Subcutaneous abdominal adipose tissue (tissue), 5 donors: ENCODE data around the gene HOMER2.

Experiments
- H3K27ac ChIP-seq: one replicate; pipeline ENCODE4 v1.7.0; 2013; ENCODE audit warnings: low read depth, mild to moderate bottlenecking, inconsistent platforms, low read length, moderate library complexity
- H3K27me3 ChIP-seq, 5 donors: one replicate each; pipeline ENCODE4 v1.7.0; 2013; ENCODE audit warnings: low read length in 5 of 5, inconsistent platforms in 1 of 5; ENCODE audit not compliant: control insufficient read depth in 5 of 5, insufficient read depth in 4 of 5
- H3K36me3 ChIP-seq, 5 donors: one replicate each; pipeline ENCODE4 v1.7.0; 2013; ENCODE audit warnings: low read length in 5 of 5; ENCODE audit not compliant: control insufficient read depth in 5 of 5, insufficient read depth in 5 of 5
- H3K4me1 ChIP-seq, 5 donors: one replicate each; pipeline ENCODE4 v1.7.0; 2013; ENCODE audit warnings: low read length in 5 of 5, mild to moderate bottlenecking in 3 of 5, moderate library complexity in 1 of 5; ENCODE audit not compliant: control insufficient read depth in 5 of 5, insufficient read depth in 5 of 5
- H3K4me3 ChIP-seq, 5 donors: one replicate each; pipeline ENCODE4 v1.7.0; 2013; ENCODE audit warnings: low read length in 5 of 5, low read depth in 1 of 5
- H3K9ac ChIP-seq, 5 donors: one replicate each; pipeline ENCODE4 v1.7.0; 2013; ENCODE audit warnings: low read length in 5 of 5, mild to moderate bottlenecking in 4 of 5, moderate library complexity in 3 of 5
- H3K9me3 ChIP-seq, 5 donors: one replicate each; pipeline ENCODE4 v1.7.0; 2013; ENCODE audit warnings: low read length in 5 of 5; ENCODE audit not compliant: control insufficient read depth in 5 of 5
- donor health status: healthy.
- donor health status: healthy.
- donor health status: healthy.
- donor health status: healthy.
- donor health status: healthy.

Gene HOMER2

GRCh38 chr15:82968066-82968465 lies 15.5 kb upstream of the HOMER2 start:
- no peak overlapping the region for H3K4me3 ChIP-seq
- no peaks in the 10 kb centered on the region for H3K4me1 ChIP-seq
- H3K9me3 ChIP-seq: no peaks in the 10 kb centered on the region
- no peak overlapping the region for H3K9ac ChIP-seq
- H3K27ac ChIP-seq: no peak overlapping the region
- no peaks in the 10 kb centered on the region for H3K27me3 ChIP-seq
- no peaks in the 10 kb centered on the region for H3K36me3 ChIP-seq

DNA sequence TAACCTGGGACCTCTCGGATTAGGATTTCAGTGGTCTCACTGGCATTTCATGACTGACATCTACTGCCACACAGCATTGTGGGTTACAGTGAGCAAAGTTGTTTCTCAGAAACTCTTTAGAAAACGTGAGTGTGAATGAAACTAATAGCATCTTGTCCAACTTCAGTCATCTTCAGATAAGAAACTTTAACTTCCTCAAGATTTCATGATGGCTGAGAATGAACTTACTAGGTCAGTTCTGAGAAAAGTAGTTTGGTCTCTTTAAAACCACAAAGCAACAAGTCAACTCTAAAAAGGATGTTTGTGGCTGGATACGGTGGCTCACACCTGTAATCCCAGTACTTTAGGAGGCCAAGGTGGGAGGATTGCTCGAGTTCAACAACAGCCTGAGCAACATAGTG lies 14.2 kb upstream of the HOMER2 start:
- Histone ChIP-seq H3K4me1 (no peaks in the 10 kb centered on the region), H3K9ac (no peak overlapping the region), H3K27me3 (no peaks in the 10 kb centered on the region), H3K4me3 (no peak overlapping the region), H3K27ac (no peak overlapping the region), H3K9me3 (no peaks in the 10 kb centered on the region), H3K36me3 (no peaks in the 10 kb centered on the region)

GRCh38 chr15:82964890-82965289 lies 12.4 kb upstream of the HOMER2 start:
- Histone ChIP-seq H3K27ac (no peak overlapping the region), H3K27me3 (no peaks in the 10 kb centered on the region), H3K36me3 (no peaks in the 10 kb centered on the region)

DNA sequence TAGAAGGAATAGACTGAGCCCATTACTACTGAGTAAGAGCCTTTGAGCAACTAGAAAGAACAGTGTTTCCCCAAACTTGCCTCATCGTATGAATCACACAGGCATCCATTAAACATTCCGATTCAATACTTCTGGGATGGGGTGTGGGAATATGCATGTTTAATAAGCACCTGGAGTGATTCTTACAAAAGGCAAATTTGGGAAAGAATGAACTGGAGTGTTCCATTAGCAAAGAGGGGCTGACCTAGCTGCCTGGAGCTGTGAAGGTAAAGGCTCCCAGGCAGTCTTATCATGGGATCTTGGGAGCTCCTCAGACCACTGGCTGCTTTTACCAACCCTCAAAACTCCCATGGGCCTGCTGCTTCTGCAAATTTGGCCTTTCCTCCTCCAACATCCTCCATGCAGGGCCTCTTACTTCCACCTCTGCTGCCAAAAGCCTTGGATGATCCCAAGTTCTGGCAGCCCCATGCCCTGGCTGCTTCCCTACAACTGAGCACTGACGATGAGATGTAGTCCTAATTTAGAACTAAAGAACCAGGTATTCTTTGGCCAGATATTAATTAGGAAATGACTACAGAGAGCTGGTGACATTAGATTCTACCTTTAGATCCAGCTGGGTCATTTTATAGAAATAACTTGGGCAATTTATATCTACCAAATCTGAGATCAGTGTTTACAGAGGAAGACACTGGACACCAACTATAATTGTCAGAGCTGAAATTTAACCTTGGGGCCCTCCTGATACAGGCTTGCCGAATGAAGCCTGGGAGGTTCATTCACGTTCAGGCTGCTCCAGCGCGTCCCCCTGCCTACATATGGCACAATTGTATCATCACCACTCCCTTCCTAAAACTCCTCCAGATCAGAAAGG lies 11.2 kb upstream of the HOMER2 start:
- Histone ChIP-seq H3K4me1 (no peaks in the 10 kb centered on the region), H3K4me3 (no peak overlapping the region), H3K36me3 (no peaks in the 10 kb centered on the region), H3K27me3 (no peaks in the 10 kb centered on the region), H3K9me3 (no peaks in the 10 kb centered on the region), H3K27ac (no peak overlapping the region), H3K9ac (no peak overlapping the region)

More at GRCh38 chr15:82964890-82965289, 12.4 kb upstream of the HOMER2 start:
- no peaks in the 10 kb centered on the region for H3K4me1 ChIP-seq
- H3K9ac ChIP-seq: no peak overlapping the region
- H3K9me3 ChIP-seq: no peaks in the 10 kb centered on the region
- H3K4me3 ChIP-seq: no peak overlapping the region

- H3K36me3 ChIP-seq: no peaks in the 10 kb centered on the region
- no peak overlapping the region for H3K4me3 ChIP-seq
- no peak overlapping the region for H3K27ac ChIP-seq
- H3K9me3 ChIP-seq: no peaks in the 10 kb centered on the region
- no peaks in the 10 kb centered on the region for H3K27me3 ChIP-seq
- H3K9ac ChIP-seq: no peak overlapping the region
- H3K4me1 ChIP-seq: no peaks in the 10 kb centered on the region
Measured at GRCh38 chr15:82960766-82961165, 8.2 kb upstream of the HOMER2 start.

GRCh38 chr15:82959423-82959822 lies 6.9 kb upstream of the HOMER2 start:
- Histone ChIP-seq H3K4me3 (no peak overlapping the region), H3K27ac (no peak overlapping the region), H3K36me3 (no peaks in the 10 kb centered on the region), H3K9ac (no peak overlapping the region), H3K4me1 (no peaks in the 10 kb centered on the region), H3K9me3 (no peaks in the 10 kb centered on the region), H3K27me3 (no peaks in the 10 kb centered on the region)

GRCh38 chr15:82958638-82959037 lies 6.1 kb upstream of the HOMER2 start:
- no peak overlapping the region for H3K27ac ChIP-seq
- H3K4me3 ChIP-seq: no peak overlapping the region
- no peak overlapping the region for H3K9ac ChIP-seq
- H3K27me3 ChIP-seq: no peaks in the 10 kb centered on the region
- H3K9me3 ChIP-seq: no peaks in the 10 kb centered on the region
- H3K36me3 ChIP-seq: no peaks in the 10 kb centered on the region
- H3K4me1 ChIP-seq: no peaks in the 10 kb centered on the region

DNA sequence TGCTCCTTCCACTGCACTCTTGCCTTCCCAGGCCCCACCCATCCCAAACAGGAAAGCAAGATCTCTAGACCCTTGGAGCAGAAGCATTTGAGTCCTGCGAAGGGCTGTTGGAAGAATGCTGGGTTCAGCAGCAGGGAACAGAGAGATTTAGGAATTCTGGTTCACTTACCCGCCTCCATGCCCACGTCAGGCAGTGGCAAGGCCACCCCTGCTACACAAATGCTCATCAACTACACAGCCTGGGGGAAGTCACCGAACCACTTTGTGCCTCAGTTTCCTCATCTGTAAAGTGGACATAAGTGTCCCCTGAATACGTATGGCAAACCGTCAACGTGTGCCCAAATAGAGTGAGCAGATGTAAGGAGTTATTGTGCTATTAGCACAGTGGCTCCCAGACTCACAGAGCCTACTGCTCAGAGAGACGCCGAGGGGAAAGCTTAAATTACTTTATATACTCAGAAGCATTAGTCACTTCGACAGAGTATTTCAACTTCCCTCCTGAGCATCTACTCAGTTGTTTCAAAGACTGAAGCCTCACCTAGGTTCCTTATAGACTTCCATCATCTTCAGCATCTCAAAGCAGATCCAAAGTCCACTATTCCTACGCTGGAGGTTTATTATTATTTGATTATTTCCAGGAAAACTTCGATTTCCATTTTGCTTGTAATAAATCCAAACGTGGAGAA lies 905 bp downstream of the HOMER2 start:
- Histone ChIP-seq H3K4me1 (peaks cover 0 to 12% (median 9%) of the 10 kb centered on the region in 5 donors), H3K27me3 (peaks cover 0 to 13% (median 2%) of the 10 kb centered on the region in 5 donors), H3K27ac (no peak overlapping the region), H3K9me3 (no peaks in the 10 kb centered on the region), H3K36me3 (no peaks in the 10 kb centered on the region), H3K9ac (peak overlapping the region in 1 of 5 donors; percentile 10), H3K4me3 (peak overlapping the region; percentile 2 to 65 (median 48))

DNA sequence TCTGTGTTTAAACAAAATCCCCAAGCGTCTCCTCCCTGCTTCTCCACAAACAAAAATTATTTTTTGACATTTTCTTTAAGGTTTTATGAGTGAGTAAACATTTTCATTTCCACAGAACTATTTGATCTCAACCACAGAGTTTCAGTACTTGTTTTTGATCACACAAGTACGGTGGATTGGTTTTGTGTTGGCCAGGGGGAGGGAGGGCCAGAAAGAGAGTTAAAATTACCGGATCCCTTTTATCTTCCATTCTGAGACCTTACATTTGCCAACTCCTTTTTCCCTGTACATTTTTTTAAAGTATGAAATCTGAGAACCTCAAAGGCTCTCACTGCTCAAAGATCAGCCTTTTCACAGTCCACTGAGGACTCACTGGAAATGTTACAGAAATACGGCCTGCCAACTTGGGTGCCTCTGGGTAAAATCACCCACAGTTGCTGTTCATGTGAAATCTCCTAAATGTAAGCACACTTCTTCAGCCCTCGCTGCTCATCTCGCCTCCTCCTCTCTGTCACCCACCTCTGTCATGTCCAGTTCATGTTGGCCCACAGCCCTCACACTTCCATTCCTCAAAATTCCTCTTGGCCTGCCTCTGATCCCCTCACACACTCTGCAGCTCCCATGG lies 1.7 kb downstream of the HOMER2 start:
- peaks cover 0 to 13% (median 2%) of the 10 kb centered on the region in 5 donors for H3K27me3 ChIP-seq
- H3K36me3 ChIP-seq: no peaks in the 10 kb centered on the region
- no peak overlapping the region for H3K9ac ChIP-seq
- H3K4me1 ChIP-seq: peaks cover 0 to 12% (median 9%) of the 10 kb centered on the region in 5 donors
- no peaks in the 10 kb centered on the region for H3K9me3 ChIP-seq
- H3K27ac ChIP-seq: no peak overlapping the region
- H3K4me3 ChIP-seq: no peak overlapping the region

GRCh38 chr15:82950295-82950694 lies 2.2 kb downstream of the HOMER2 start:
- Histone ChIP-seq H3K9me3 (no peaks in the 10 kb centered on the region), H3K27ac (no peak overlapping the region), H3K4me1 (peaks cover 0 to 12% (median 9%) of the 10 kb centered on the region in 5 donors), H3K36me3 (no peaks in the 10 kb centered on the region), H3K4me3 (no peak overlapping the region), H3K27me3 (peaks cover 0 to 13% (median 2%) of the 10 kb centered on the region in 5 donors), H3K9ac (no peak overlapping the region)
